H9 (cell line): Measurements from ENCODE around the gene CEP44. TPM values are rescaled to one million over a fixed set of nuclear protein-coding genes. Genes with fewer than 3 reads are reported as not detected.

Source experiments
- DNase-seq: peaks from one replicate; pipeline ENCODE4 v3.0.0-alpha.2; 2017
- H2AFZ ChIP-seq: one replicate; pipeline ENCODE4 v1.6.1; 2013; ENCODE audit warnings: mild to moderate bottlenecking, low read length, control low read depth, moderate library complexity
- H2AK5ac ChIP-seq: 2 replicates; pipeline ENCODE4 v1.6.1; 2013; ENCODE audit warnings: low read length, control low read depth, mixed read lengths; ENCODE audit not compliant: insufficient read length
- H2BK120ac ChIP-seq: one replicate; pipeline ENCODE4 v1.6.1; 2013; ENCODE audit warnings: low read depth, mild to moderate bottlenecking, low read length, control low read depth, inconsistent platforms; ENCODE audit not compliant: poor library complexity, severe bottlenecking
- H2BK12ac ChIP-seq: 2 replicates; pipeline ENCODE4 v1.6.1; 2013; ENCODE audit warnings: low read length, control low read depth, mixed read lengths, low read depth; ENCODE audit not compliant: insufficient read length
- H2BK15ac ChIP-seq: 2 replicates; pipeline ENCODE4 v1.6.1; 2013; ENCODE audit warnings: low read depth, low read length, control low read depth
- H2BK20ac ChIP-seq: one replicate; pipeline ENCODE4 v1.6.1; 2013; ENCODE audit warnings: low read depth, mild to moderate bottlenecking, low read length, control low read depth, inconsistent platforms; ENCODE audit not compliant: poor library complexity, severe bottlenecking
- H2BK5ac ChIP-seq: 2 replicates; pipeline ENCODE4 v1.6.1; 2013; ENCODE audit warnings: low read length, control low read depth, mixed read lengths; ENCODE audit not compliant: insufficient read length
- H3K14ac ChIP-seq: 2 replicates; pipeline ENCODE4 v1.6.1; 2013; ENCODE audit warnings: low read length, control low read depth; ENCODE audit not compliant: insufficient read depth
- H3K18ac ChIP-seq: 2 replicates; pipeline ENCODE4 v1.6.1; 2013; ENCODE audit warnings: low read depth, mild to moderate bottlenecking, mixed read lengths, low read length, control low read depth; ENCODE audit not compliant: insufficient read length
- H3K23ac ChIP-seq: 2 replicates; pipeline ENCODE4 v1.6.1; 2013; ENCODE audit warnings: low read length, control low read depth, mixed read lengths, low read depth; ENCODE audit not compliant: insufficient read length
- H3K23me2 ChIP-seq: 2 replicates; pipeline ENCODE4 v1.6.1; 2013; ENCODE audit warnings: low read depth, mild to moderate bottlenecking, mixed read lengths, low read length, control low read depth; ENCODE audit not compliant: insufficient read length, poor library complexity, severe bottlenecking
- H3K27ac ChIP-seq: 2 replicates; pipeline ENCODE4 v1.5.1; 2013; ENCODE audit warnings: low read length, control low read depth, mixed read lengths, low read depth; ENCODE audit not compliant: insufficient read length
- H3K27me3 ChIP-seq: 2 replicates; pipeline ENCODE4 v1.6.1; 2013; ENCODE audit warnings: low read length, control low read depth, inconsistent platforms; ENCODE audit not compliant: insufficient read depth
- H3K4ac ChIP-seq: 2 replicates; pipeline ENCODE4 v1.6.1; 2013; ENCODE audit warnings: low read depth, mild to moderate bottlenecking, control low read depth, inconsistent platforms, low read length, moderate library complexity
- H3K4me1 ChIP-seq: 2 replicates; pipeline ENCODE4 v1.6.1; 2013; ENCODE audit warnings: low read length, control low read depth, inconsistent platforms; ENCODE audit not compliant: insufficient read depth
- H3K4me2 ChIP-seq: 2 replicates; pipeline ENCODE4 v1.6.1; 2013; ENCODE audit warnings: low read length, control low read depth, mixed read lengths; ENCODE audit not compliant: insufficient read length, insufficient read depth
- H3K56ac ChIP-seq: 2 replicates; pipeline ENCODE4 v1.6.1; 2013; ENCODE audit warnings: low read depth, mild to moderate bottlenecking, mixed read lengths, low read length, control low read depth; ENCODE audit not compliant: insufficient read length
- H3K79me1 ChIP-seq: 2 replicates; pipeline ENCODE4 v1.6.1; 2013; ENCODE audit warnings: low read depth, mild to moderate bottlenecking, moderate library complexity, low read length, control low read depth, inconsistent platforms; ENCODE audit not compliant: insufficient read depth, poor library complexity, severe bottlenecking
- H3K79me2 ChIP-seq: 2 replicates; pipeline ENCODE4 v1.6.1; 2013; ENCODE audit warnings: low read length, control low read depth, inconsistent platforms; ENCODE audit not compliant: insufficient read depth
- H3K9ac ChIP-seq: 2 replicates; pipeline ENCODE4 v1.6.1; 2013; ENCODE audit warnings: low read length, control low read depth, mixed read lengths; ENCODE audit not compliant: insufficient read length; ENCODE audit errors: extremely low read depth
- H3K9me3 ChIP-seq: one replicate; pipeline ENCODE4 v1.6.1; 2013; ENCODE audit warnings: low read depth, low read length, inconsistent platforms; ENCODE audit not compliant: control insufficient read depth
- H3T11ph ChIP-seq: one replicate; pipeline ENCODE4 v1.6.1; 2013; ENCODE audit warnings: mild to moderate bottlenecking, low read length, control low read depth, inconsistent platforms
- H4K20me1 ChIP-seq: one replicate; pipeline ENCODE4 v1.6.1; 2013; ENCODE audit not compliant: control insufficient read depth, insufficient read length, insufficient read depth
- H4K5ac ChIP-seq: 2 replicates; pipeline ENCODE4 v1.6.1; 2013; ENCODE audit warnings: low read depth, mild to moderate bottlenecking, mixed read lengths, low read length, control low read depth; ENCODE audit not compliant: insufficient read length
- H4K8ac ChIP-seq: replicated peaks from 2 replicates; pipeline ENCODE4 v1.6.1; 2013; ENCODE audit warnings: low read length, control low read depth, mixed read lengths, low read depth; ENCODE audit not compliant: insufficient read length
- H4K91ac ChIP-seq: 2 replicates; pipeline ENCODE4 v1.6.1; 2013; ENCODE audit warnings: low read depth, mild to moderate bottlenecking, moderate library complexity, mixed read lengths, low read length, control low read depth; ENCODE audit not compliant: insufficient read length
- H3K27ac Mint-ChIP-seq, 3 experiments: 2 replicates in 2 of 3; 3 replicates in 1 of 3; pipeline ENCODE4 v1.8.0; 2020 to 2021; ENCODE audit warnings: mixed read lengths in 3 of 3, mild to moderate bottlenecking in 1 of 3, moderate library complexity in 1 of 3
- H3K27me3 Mint-ChIP-seq: 2 replicates; pipeline ENCODE4 v1.8.0; 2021; ENCODE audit warnings: low read depth, mild to moderate bottlenecking, moderate library complexity, mixed read lengths
- H3K36me3 Mint-ChIP-seq, 3 experiments: 2 replicates in 2 of 3; 3 replicates in 1 of 3; pipeline ENCODE4 v1.8.0; 2020 to 2021; ENCODE audit warnings: low read depth in 3 of 3, mixed read lengths in 3 of 3; ENCODE audit not compliant: insufficient read depth in 1 of 3
- H3K4me1 Mint-ChIP-seq, 2 experiments: 2 replicates each; pipeline ENCODE4 v1.8.0; 2020; ENCODE audit warnings: mixed read lengths in 2 of 2
- H3K4me3 Mint-ChIP-seq, 2 experiments: 2 replicates in 1 of 2; 3 replicates in 1 of 2; pipeline ENCODE4 v1.8.0; 2020 to 2021; ENCODE audit warnings: mild to moderate bottlenecking in 2 of 2, mixed read lengths in 2 of 2, moderate library complexity in 1 of 2
- H3K9me3 Mint-ChIP-seq, 2 experiments: 2 replicates in 1 of 2; 3 replicates in 1 of 2; pipeline ENCODE4 v1.8.0; 2020; ENCODE audit warnings: mild to moderate bottlenecking in 2 of 2, mixed read lengths in 2 of 2, moderate library complexity in 1 of 2
- WGBS: extraction: QIAGEN DNeasy Blood & Tissue Kit; methylation state at CpG from one replicate; pipeline ENCODE4 v1.1.7; 2013; ENCODE audit warnings: missing lambda C conversion rate, low lambda C conversion rate, mixed read lengths; ENCODE audit not compliant: insufficient read length; ENCODE audit errors: extremely low coverage; 5-methylcytosine and 5-hydroxymethylcytosine counted together
- total RNA-seq: library from RNA; stranded (reverse); gene quantifications from 2 replicates; pipeline ENCODE4 v1.2.1, GENCODE V29; 2021
- TF ChIP-seq, protein P1 (sequence below): fragments of 200-600 bp; sonication (generic); conservative IDR thresholded peaks from 3 replicates; pipeline ENCODE4 v1.8.0; 2021; ENCODE audit warnings: antibody characterized with exemption, mild to moderate bottlenecking

The CEP44 gene
- total RNA-seq, 1 experiment from 2014 or later, result 16.5 TPM

- no peaks in the 10 kb centered on the region for H3K27me3 Mint-ChIP-seq
- H3K23me2 ChIP-seq, result no peaks in the 10 kb centered on the region
- peaks cover 4 to 20% (median 6%) of the 10 kb centered on the region in 3 experiments for H3K36me3 Mint-ChIP-seq
- no peaks in the 10 kb centered on the region for H3K79me1 ChIP-seq
- H3K9me3 ChIP-seq, result no peaks in the 10 kb centered on the region
- no peak overlapping the region for H3K14ac ChIP-seq
- no peaks in the 10 kb centered on the region for H3K79me2 ChIP-seq
- peaks cover 41 to 45% of the 10 kb centered on the region in 2 experiments for H3K4me1 Mint-ChIP-seq
- no peaks in the 10 kb centered on the region for H3K27me3 ChIP-seq
- H3K4me2 ChIP-seq, result no peak overlapping the region
- no peaks in the 10 kb centered on the region for H4K20me1 ChIP-seq
- H3K4me1 ChIP-seq, result peaks cover 9% of the 10 kb centered on the region; the same call in 1 of the 2 replicates
- no peak overlapping the region for H2BK5ac ChIP-seq
- no peak overlapping the region for H3K9ac ChIP-seq
- no peak overlapping the region for H2BK120ac ChIP-seq
- H3K4ac ChIP-seq, result no peak overlapping the region
- DNase-seq, result no peak
- H3K27ac Mint-ChIP-seq, result no peak overlapping the region; a peak in 1 of 7 replicates
- no peak overlapping the region for H3K27ac ChIP-seq
- no peak overlapping the region for H3K4me3 Mint-ChIP-seq
- no peak overlapping the region for H3T11ph ChIP-seq
- H4K5ac ChIP-seq, result no peak overlapping the region
- H2AK5ac ChIP-seq, result no peak overlapping the region
- peaks cover 6% of the 10 kb centered on the region in 2 experiments for H3K9me3 Mint-ChIP-seq
- no peak overlapping the region for H3K56ac ChIP-seq
- H4K8ac ChIP-seq, result no peak overlapping the region
- no peak overlapping the region for H4K91ac ChIP-seq
- no peak overlapping the region for H2BK20ac ChIP-seq
- no peak overlapping the region for H3K23ac ChIP-seq
- no CpG with 5 or more reads among the region's 1 CpG for WGBS
- H2AFZ ChIP-seq, result no peak overlapping the region
- H3K18ac ChIP-seq, result no peak overlapping the region
- H2BK15ac ChIP-seq, result no peak overlapping the region
- no peak overlapping the region for H2BK12ac ChIP-seq
- TF ChIP-seq, protein P1, sequence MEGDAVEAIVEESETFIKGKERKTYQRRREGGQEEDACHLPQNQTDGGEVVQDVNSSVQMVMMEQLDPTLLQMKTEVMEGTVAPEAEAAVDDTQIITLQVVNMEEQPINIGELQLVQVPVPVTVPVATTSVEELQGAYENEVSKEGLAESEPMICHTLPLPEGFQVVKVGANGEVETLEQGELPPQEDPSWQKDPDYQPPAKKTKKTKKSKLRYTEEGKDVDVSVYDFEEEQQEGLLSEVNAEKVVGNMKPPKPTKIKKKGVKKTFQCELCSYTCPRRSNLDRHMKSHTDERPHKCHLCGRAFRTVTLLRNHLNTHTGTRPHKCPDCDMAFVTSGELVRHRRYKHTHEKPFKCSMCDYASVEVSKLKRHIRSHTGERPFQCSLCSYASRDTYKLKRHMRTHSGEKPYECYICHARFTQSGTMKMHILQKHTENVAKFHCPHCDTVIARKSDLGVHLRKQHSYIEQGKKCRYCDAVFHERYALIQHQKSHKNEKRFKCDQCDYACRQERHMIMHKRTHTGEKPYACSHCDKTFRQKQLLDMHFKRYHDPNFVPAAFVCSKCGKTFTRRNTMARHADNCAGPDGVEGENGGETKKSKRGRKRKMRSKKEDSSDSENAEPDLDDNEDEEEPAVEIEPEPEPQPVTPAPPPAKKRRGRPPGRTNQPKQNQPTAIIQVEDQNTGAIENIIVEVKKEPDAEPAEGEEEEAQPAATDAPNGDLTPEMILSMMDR, result no peak
Measured at GRCh38 chr4:174381440-174381800, 97.7 kb downstream of the CEP44 start.

Other genes with a start within 250 kb of the CEP44 start
- gene FBXO8, start 244 bp upstream of the CEP44 start, total RNA-seq, result 8.9 and 9.0 TPM in 2 replicates
- gene HPGD, start 238.6 kb downstream of the CEP44 start, total RNA-seq, result 16.8 and 22.5 TPM in 2 replicates